Stimulated activated naive B cell treated with anti-CD40 and anti-IgM and Interleukin-4, amounts not matched to agents 10 μg/mL and 1 μg/mL and 100 μg/mL, for 72 hours (primary cell): ENCODE data around the gene LRMDA.

Source experiments
- ATAC-seq, 2 donors: fragments of 150-1000 bp; cut with Tn5 transposase; replicated peaks; 2 replicates each; pipeline ENCODE4 v1.10.0; 2021; ENCODE audit warnings: moderate library complexity in 1 of 2
- DNase-seq: peaks from one replicate; pipeline ENCODE4 v3.0.0; 2021
- H3K27ac Mint-ChIP-seq: one replicate; pipeline ENCODE4 v1.8.0; 2022; ENCODE audit warnings: mild to moderate bottlenecking, mixed read lengths
- H3K27me3 Mint-ChIP-seq, 2 donors: one replicate each; pipeline ENCODE4 v1.8.0; 2022; ENCODE audit warnings: mixed read lengths in 2 of 2
- H3K36me3 Mint-ChIP-seq, 2 donors: one replicate each; pipeline ENCODE4 v1.8.0; 2022; ENCODE audit warnings: mixed read lengths in 2 of 2, mild to moderate bottlenecking in 1 of 2
- H3K4me1 Mint-ChIP-seq, 2 donors: one replicate each; pipeline ENCODE4 v1.8.0; 2022; ENCODE audit warnings: mixed read lengths in 2 of 2, mild to moderate bottlenecking in 1 of 2
- H3K4me3 Mint-ChIP-seq, 2 donors: one replicate each; pipeline ENCODE4 v1.8.0; 2022; ENCODE audit warnings: mild to moderate bottlenecking in 2 of 2, mixed read lengths in 2 of 2, moderate library complexity in 1 of 2
- H3K9me3 Mint-ChIP-seq, 2 donors: one replicate each; pipeline ENCODE4 v1.8.0; 2022; ENCODE audit warnings: mixed read lengths in 2 of 2, mild to moderate bottlenecking in 1 of 2

The LRMDA gene

GRCh38 chr10:75540981-75541380, 109.6 kb downstream of the LRMDA start:
- Mint-ChIP-seq H3K27ac (no peak overlapping the region), H3K9me3 (no peaks in the 10 kb centered on the region), H3K4me1 (no peaks in the 10 kb centered on the region), H3K4me3 (no peak overlapping the region), H3K27me3 (peaks cover 9 to 11% of the 10 kb centered on the region in 2 donors), H3K36me3 (no peaks in the 10 kb centered on the region)
- no peak for ATAC-seq
- DNase-seq = no peak

DNA sequence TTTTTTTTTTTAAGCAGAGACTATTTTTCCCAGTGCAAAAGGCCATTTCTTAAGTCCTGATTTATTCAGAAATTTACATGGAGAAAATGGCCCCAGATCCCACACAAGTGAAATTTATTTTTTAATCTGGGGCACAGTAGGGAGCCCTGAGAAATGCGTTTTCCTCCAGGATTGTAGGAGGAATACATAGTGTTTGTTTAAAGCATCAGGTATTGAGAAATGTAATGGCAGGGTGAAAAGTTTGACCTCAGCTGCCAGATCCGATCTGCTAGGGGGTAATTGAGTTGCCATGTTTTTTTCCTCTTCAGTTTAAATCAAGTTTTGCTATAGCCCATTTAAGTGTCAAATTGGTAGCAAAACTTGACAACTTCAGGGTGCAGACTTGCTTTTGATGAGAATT, 110.0 kb downstream of the LRMDA start:
- Mint-ChIP-seq H3K27ac (no peak overlapping the region), H3K27me3 (peaks cover 9 to 11% of the 10 kb centered on the region in 2 donors), H3K4me1 (no peaks in the 10 kb centered on the region), H3K9me3 (no peaks in the 10 kb centered on the region), H3K4me3 (no peak overlapping the region), H3K36me3 (no peaks in the 10 kb centered on the region)
- no peak for DNase-seq
- no peak for ATAC-seq

- DNase-seq (no peak), ATAC-seq (no peak)
- peaks cover 11% of the 10 kb centered on the region in 2 donors for H3K27me3 Mint-ChIP-seq
- H3K36me3 Mint-ChIP-seq = no peaks in the 10 kb centered on the region
- no peaks in the 10 kb centered on the region for H3K9me3 Mint-ChIP-seq
- H3K4me3 Mint-ChIP-seq = no peak overlapping the region
- no peaks in the 10 kb centered on the region for H3K4me1 Mint-ChIP-seq
- H3K27ac Mint-ChIP-seq = no peak overlapping the region
Observed at GRCh38 chr10:75542084-75542483, 110.7 kb downstream of the LRMDA start.

GRCh38 chr10:75542906-75543305, 111.5 kb downstream of the LRMDA start:
- H3K36me3 Mint-ChIP-seq = no peaks in the 10 kb centered on the region
- H3K9me3 Mint-ChIP-seq = no peaks in the 10 kb centered on the region
- H3K27me3 Mint-ChIP-seq = peaks cover 11 to 14% of the 10 kb centered on the region in 2 donors
- H3K4me1 Mint-ChIP-seq = no peaks in the 10 kb centered on the region
- H3K27ac Mint-ChIP-seq = no peak overlapping the region
- DNase-seq (no peak), ATAC-seq (no peak)
- H3K4me3 Mint-ChIP-seq = no peak overlapping the region

- Mint-ChIP-seq H3K4me3 (no peak overlapping the region), H3K36me3 (no peaks in the 10 kb centered on the region), H3K27me3 (peaks cover 5 to 10% of the 10 kb centered on the region in 2 donors)
Observed at GRCh38 chr10:75544386-75544785, 113.0 kb downstream of the LRMDA start.

GRCh38 chr10:75544993-75545706, 113.7 kb downstream of the LRMDA start:
- Mint-ChIP-seq H3K36me3 (no peaks in the 10 kb centered on the region), H3K27ac (no peak overlapping the region)

More at GRCh38 chr10:75544386-75544785, 113.0 kb downstream of the LRMDA start:
- H3K9me3 Mint-ChIP-seq = no peaks in the 10 kb centered on the region
- DNase-seq = no peak
- no peak overlapping the region for H3K27ac Mint-ChIP-seq
- ATAC-seq = no peak
- no peaks in the 10 kb centered on the region for H3K4me1 Mint-ChIP-seq

DNA sequence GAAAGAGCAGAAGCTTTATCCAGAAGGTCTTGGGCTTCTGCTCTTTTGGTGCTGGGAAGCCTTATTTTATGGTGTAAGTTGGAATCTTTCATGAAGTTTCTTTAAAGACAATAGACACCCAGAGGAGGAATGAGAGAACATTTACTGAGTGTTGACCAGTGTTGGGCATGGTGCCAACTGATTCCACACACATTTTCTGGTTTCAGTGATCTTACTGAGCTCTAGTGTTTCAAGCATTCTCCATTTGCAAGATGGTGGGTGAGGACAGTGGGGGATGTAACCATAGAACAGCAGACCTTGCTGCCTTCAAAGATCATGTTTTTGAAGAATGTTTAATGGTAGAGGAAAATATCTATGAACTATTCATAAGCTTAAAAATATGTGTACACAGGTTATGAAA, 114.6 kb downstream of the LRMDA start:
- H3K4me1 Mint-ChIP-seq = no peaks in the 10 kb centered on the region
- H3K27ac Mint-ChIP-seq = no peak overlapping the region
- H3K9me3 Mint-ChIP-seq = peaks cover 0 to 3% of the 10 kb centered on the region in 2 donors

More at GRCh38 chr10:75544993-75545706, 113.7 kb downstream of the LRMDA start:
- Mint-ChIP-seq H3K9me3 (peaks cover 0 to 3% of the 10 kb centered on the region in 2 donors), H3K4me1 (no peaks in the 10 kb centered on the region), H3K27me3 (peaks cover 5 to 10% of the 10 kb centered on the region in 2 donors), H3K4me3 (no peak overlapping the region)
- no peak for ATAC-seq
- DNase-seq = no peak

DNA sequence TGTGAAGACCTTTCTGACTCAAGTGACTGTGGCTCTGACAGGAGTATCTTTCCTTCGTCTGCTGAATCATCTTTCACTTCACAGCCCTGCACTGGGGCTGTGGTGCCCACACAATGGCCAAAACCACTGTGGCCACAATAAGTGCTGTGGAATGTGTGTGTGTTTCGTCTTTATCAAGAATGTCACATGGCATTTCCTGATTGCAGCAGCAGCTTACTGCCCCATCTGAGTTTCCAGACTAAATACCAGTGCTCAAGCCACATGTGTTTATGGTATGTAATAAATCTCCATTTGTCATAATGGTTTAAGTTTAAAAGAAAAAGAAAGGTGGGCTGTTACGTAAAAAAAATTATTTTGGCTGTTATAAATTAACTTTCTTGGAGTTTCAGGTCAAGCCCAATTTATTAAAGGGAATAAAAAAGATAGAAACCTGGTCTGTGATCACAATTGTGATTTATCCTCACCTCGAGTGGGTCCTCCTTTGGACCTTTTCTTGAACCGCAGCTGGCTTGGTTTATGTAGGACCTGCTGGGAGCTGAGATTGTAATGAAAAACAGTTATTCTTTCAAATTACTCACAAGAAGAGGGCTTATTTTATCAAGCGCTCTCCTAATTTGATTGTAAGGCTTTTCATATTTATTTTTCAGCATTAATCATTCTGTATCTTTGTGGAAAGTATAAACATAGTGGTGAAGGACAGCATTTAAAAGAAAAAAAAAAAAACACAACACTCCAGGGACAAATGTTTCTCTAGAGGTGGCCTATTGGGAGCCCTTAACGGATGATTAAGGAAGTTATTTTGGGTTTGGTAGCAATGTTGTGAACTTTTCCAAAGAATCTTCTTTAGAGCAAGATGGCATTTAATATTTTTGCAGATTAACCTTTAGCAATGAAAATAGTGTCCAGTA, 116.2 kb downstream of the LRMDA start:
- Mint-ChIP-seq H3K27me3 (peaks cover 5 to 10% of the 10 kb centered on the region in 2 donors), H3K4me3 (no peak overlapping the region), H3K36me3 (peaks cover 0 to 2% of the 10 kb centered on the region in 2 donors), H3K9me3 (peaks cover 6% of the 10 kb centered on the region in 2 donors), H3K27ac (no peak overlapping the region), H3K4me1 (no peaks in the 10 kb centered on the region)
- ATAC-seq = no peak
- no peak for DNase-seq

More for the DNA sequence above, 114.6 kb downstream of the LRMDA start:
- ATAC-seq (no peak), DNase-seq (no peak)
- H3K4me3 Mint-ChIP-seq = no peak overlapping the region
- H3K27me3 Mint-ChIP-seq = peaks cover 5 to 10% of the 10 kb centered on the region in 2 donors
- H3K36me3 Mint-ChIP-seq = no peaks in the 10 kb centered on the region

DNA sequence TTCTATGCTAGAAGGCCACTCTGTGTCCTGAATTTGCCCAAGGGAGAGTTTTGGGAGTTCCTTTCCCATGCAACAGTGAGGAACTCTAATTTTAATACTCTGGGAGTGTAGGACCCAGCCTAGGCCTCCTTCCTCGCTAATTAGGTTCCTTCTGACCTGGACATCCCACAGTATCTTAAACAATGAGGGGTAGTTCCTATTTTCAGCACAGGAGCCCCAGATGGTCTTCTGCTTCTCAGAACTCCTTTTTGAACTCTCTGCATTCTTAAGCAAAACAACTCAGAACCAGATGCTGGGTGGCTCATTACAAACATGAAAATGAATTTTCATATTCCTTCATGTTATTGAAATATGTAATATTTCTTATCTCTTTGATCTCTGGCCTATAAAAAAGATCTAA, 116.9 kb downstream of the LRMDA start:
- H3K27ac Mint-ChIP-seq = no peak overlapping the region
- DNase-seq = no peak
- H3K4me1 Mint-ChIP-seq = no peaks in the 10 kb centered on the region
- H3K27me3 Mint-ChIP-seq = peaks cover 5 to 10% of the 10 kb centered on the region in 2 donors
- no peak overlapping the region for H3K4me3 Mint-ChIP-seq
- peaks cover 7% of the 10 kb centered on the region in 2 donors for H3K9me3 Mint-ChIP-seq
- no peak for ATAC-seq
- peaks cover 0 to 3% of the 10 kb centered on the region in 2 donors for H3K36me3 Mint-ChIP-seq

- no peak for DNase-seq
- peaks cover 7% of the 10 kb centered on the region in 2 donors for H3K9me3 Mint-ChIP-seq
- no peaks in the 10 kb centered on the region for H3K4me1 Mint-ChIP-seq
- H3K27ac Mint-ChIP-seq = no peak overlapping the region
- ATAC-seq = no peak
- H3K4me3 Mint-ChIP-seq = no peak overlapping the region
- H3K27me3 Mint-ChIP-seq = peaks cover 0 to 6% of the 10 kb centered on the region in 2 donors
- peaks cover 0 to 3% of the 10 kb centered on the region in 2 donors for H3K36me3 Mint-ChIP-seq
Observed at GRCh38 chr10:75550191-75550590, 118.8 kb downstream of the LRMDA start.

DNA sequence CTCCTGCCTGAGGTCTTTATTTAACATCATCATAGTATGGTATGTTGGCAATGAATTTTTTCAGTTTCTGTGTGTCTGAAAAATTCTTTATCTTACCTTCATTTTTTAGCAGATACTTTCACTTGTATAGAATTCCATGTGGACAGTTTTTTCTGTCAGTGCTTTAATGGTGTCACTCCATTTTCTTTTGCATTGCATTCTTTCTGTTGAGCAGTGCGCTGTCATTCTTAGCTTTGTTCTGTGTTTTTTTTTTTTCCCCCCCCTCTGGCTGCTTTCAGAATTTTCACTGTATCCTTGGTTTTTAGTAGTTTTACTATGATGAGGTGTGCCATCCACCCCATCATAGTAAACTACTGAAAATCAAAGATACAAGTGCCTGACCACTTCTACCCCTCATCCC, 120.7 kb downstream of the LRMDA start:
- peaks cover 0 to 3% of the 10 kb centered on the region in 2 donors for H3K36me3 Mint-ChIP-seq

GRCh38 chr10:75553550-75553949, 122.1 kb downstream of the LRMDA start:
- H3K27ac Mint-ChIP-seq = no peak overlapping the region

More for the DNA sequence above, 120.7 kb downstream of the LRMDA start:
- no peak overlapping the region for H3K4me3 Mint-ChIP-seq
- peaks cover 7% of the 10 kb centered on the region in 2 donors for H3K9me3 Mint-ChIP-seq
- DNase-seq (no peak), ATAC-seq (no peak)
- H3K27ac Mint-ChIP-seq = no peak overlapping the region
- peaks cover 0 to 3% of the 10 kb centered on the region in 2 donors for H3K27me3 Mint-ChIP-seq
- no peaks in the 10 kb centered on the region for H3K4me1 Mint-ChIP-seq

DNA sequence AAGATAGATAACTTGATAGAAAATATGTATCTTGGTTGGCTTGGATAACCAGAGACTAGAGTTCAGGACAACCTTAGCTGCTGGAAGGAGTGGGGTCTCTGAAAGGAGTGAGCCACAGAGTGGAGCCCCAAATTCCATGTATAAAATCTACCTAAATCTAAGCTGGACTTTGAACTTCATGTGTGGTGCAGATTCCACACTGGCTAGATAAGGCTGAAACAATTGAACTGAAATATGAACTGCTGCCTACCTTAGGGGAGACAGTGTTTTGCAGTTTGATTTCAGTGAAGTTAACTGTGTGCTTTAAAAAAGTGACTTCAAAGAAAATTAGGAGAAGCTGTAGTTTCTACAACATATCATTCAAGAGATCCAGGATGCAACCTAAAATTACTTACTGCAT, 123.9 kb downstream of the LRMDA start:
- H3K9me3 Mint-ChIP-seq = peaks cover 5 to 7% of the 10 kb centered on the region in 2 donors
- ATAC-seq = no peak
- no peaks in the 10 kb centered on the region for H3K4me1 Mint-ChIP-seq
- H3K27ac Mint-ChIP-seq = no peak overlapping the region
- peaks cover 0 to 3% of the 10 kb centered on the region in 2 donors for H3K36me3 Mint-ChIP-seq
- no peaks in the 10 kb centered on the region for H3K27me3 Mint-ChIP-seq
- no peak for DNase-seq
- no peak overlapping the region for H3K4me3 Mint-ChIP-seq

More at GRCh38 chr10:75553550-75553949, 122.1 kb downstream of the LRMDA start:
- DNase-seq (no peak), ATAC-seq (no peak)
- Mint-ChIP-seq H3K4me1 (no peaks in the 10 kb centered on the region), H3K36me3 (peaks cover 0 to 3% of the 10 kb centered on the region in 2 donors), H3K9me3 (peaks cover 7% of the 10 kb centered on the region in 2 donors), H3K27me3 (no peaks in the 10 kb centered on the region), H3K4me3 (no peak overlapping the region)

DNA sequence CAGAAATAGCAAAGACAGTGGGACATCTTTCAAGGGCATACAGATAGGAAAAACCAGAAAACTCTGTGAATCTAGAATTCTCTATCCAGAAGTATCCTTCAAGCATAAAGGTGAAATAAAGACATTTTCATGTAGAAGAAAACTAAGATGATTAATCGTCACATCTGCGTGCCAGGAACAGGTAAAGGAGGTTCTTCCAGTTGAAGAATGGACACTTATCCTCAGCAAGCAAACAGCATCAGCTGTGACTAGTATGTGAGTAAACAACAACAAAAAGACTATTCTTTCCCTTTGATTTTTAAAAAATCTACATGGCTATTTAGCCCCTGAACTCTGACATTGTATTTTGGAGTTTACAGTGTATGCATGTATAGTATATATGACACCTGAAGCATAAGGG, 124.9 kb downstream of the LRMDA start:
- H3K4me1 Mint-ChIP-seq = no peaks in the 10 kb centered on the region
- peaks cover 5 to 7% of the 10 kb centered on the region in 2 donors for H3K9me3 Mint-ChIP-seq
- DNase-seq (no peak), ATAC-seq (no peak)
- no peak overlapping the region for H3K27ac Mint-ChIP-seq
- H3K27me3 Mint-ChIP-seq = no peaks in the 10 kb centered on the region
- peaks cover 0 to 3% of the 10 kb centered on the region in 2 donors for H3K36me3 Mint-ChIP-seq
- no peak overlapping the region for H3K4me3 Mint-ChIP-seq
